NAMALWA (cell line): ENCODE measurements around the gene F2RL2.

ENCODE experiments used
- DNase-seq: peaks from one replicate; pipeline ENCODE4 v3.0.0-alpha.2; 2015; ENCODE audit warnings: low spot score

Gene F2RL2

DNA sequence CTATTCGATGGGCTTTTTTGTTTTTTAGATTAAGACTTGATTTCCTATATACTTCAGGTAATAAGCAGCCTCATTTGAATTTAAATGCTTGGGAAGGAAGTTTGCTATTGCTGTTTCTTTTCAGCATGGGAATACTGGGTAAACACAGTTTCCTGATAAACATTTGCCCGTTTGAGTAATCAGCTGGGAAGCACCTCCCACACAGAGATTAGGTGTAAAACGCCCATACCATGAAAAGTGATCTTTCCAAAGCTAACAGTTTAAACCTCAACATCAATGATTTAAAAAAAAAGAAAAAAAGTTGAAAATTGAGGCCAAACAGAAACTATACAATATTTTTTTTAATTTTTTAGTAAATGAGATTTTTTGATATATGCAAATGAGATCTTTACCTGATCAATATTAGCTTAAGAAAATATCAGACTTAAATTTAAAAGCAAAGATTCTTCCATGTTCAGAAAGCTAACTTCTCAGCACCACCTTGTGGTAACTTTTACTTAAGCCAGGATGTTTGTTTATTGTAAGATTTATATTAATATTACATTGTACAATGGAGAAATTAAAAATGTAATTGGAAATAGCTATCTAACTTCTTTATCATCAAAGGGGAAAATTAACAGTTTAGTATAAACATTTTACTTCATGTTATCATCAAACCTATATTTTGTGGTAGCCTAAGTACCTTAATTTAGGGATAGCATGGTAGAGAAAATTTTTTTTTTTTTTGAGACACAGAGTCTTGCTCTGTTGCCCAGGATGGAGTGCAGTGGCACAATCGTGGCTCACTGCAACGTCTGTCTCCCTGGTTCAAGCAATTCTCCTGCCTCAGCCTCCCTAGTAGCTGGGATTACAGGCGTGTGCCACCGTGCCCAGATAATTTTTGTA is 39.8 kb downstream of the F2RL2 start:
- peak; percentile 20 for DNase-seq

GRCh38 chr5:76582230-76583162 is 40.7 kb downstream of the F2RL2 start:
- peak; percentile 3 for DNase-seq

DNA sequence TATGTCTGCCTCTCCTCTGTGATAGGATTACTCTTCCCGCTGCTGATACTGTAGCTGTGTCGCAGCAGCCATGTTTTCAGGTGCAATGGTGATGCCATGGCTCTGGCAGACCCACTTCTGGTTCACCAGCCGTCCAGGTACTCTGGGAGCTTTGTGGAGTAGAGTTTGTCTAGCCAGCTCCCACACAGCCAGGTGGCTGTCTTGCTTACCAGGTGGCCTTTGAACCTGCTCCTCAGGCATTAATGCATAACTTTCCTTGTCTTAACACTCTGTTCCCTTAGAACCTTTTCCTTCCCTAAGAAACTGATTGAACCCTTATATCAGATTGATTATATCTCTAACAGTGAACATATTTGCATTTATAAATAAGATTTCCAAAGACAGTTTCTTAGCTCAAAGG is 42.2 kb downstream of the F2RL2 start:
- no peak for DNase-seq

DNA sequence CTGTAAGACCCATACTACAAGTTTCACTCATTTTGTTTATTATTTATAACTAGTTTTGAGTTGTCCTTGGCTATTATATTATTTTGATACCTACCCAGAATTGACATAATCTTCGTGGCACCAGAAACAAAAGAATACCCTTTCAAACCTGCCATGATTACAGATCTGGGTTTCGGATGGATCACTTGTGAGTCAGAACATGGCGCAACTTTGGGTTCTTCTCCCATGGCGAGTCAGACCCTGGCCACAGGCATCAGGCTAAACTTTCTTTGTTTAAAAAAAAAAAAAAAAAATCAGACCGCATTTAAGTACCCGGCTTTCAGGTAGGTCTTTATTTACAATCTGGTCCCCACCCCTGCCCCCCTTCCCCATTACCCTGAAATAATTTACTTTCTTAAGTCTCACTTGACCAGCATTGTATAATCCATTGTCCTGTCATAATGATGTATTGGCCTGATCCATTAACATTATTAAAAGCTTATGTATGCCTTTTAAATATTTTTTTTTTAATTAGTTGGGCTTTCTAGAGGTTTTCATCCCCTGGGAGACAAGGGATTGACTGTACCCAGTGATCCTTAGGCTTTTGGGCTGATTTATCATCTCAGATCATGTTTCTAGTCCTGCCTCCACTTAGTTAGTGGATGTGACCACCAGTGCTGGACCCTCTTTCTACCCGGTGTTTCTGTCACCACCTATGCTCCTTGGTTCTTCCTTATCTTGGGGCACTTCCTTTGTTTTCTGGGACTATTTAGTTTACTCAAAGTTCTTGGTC is 43.9 kb downstream of the F2RL2 start:
- DNase-seq, result no peak

DNA sequence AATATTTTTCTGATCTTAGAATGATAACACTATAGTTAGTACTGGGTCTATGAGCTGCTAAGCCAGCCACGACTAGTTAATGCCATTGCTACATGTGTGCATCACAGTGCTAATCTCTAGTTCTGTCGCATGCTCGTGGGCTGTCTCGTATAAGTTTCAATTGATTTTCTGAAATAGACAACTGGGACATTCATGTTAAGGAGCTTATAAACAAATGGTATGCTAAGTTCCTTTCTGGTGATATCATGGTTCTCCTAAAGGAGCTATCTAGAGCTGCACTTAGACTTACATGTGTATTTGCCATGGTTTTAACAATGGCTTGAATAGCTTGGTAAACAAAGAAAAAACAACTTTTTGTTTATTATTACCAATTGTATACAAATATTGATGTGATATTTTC is 46.2 kb downstream of the F2RL2 start:
- DNase-seq, result no peak

GRCh38 chr5:76576450-76576849 is 46.8 kb downstream of the F2RL2 start:
- no peak for DNase-seq

- peak; percentile 26 for DNase-seq
Measured at GRCh38 chr5:76571559-76571958, 51.6 kb downstream of the F2RL2 start.

DNA sequence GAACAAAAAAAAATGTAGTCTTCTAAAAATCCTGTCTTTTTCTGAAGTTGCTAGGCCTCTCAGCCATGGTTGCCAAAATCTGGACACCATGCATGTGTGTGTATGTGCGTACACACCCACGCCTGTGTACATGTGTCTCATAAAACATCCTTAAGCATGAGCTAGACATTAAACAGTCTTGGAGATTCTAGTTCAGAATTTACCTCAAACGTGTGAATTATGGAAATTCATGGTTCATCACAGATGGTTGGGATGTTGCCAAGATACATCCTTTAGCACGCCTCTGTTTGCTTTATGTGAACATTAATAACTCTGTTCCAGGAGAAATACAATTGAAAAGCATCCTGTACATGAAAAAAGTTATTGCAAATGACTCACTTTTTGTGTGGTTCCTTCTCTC is 53.0 kb downstream of the F2RL2 start:
- no peak for DNase-seq
